ENCODE measurements around the gene NEGR1.

DNA sequence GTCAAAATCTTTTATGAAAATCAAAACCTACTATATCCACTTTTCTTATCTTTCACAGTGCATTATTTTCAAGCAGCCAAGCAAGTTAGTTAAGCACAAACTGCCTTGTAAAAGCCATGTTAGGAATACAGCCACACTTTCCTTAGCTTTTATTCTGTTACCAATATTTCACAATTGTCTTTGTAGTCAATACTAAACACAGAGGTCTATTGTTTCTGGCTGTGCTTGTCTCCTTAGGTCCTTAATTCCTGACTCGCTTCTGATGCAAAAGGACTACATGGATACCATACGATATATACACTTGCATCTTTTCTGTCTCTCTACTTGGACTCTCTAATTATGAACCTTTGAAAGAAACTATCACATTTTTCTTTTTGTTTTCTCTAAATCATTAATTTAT lies 331.8 kb downstream of the NEGR1 start:
- TF ChIP-seq, protein P1, sequence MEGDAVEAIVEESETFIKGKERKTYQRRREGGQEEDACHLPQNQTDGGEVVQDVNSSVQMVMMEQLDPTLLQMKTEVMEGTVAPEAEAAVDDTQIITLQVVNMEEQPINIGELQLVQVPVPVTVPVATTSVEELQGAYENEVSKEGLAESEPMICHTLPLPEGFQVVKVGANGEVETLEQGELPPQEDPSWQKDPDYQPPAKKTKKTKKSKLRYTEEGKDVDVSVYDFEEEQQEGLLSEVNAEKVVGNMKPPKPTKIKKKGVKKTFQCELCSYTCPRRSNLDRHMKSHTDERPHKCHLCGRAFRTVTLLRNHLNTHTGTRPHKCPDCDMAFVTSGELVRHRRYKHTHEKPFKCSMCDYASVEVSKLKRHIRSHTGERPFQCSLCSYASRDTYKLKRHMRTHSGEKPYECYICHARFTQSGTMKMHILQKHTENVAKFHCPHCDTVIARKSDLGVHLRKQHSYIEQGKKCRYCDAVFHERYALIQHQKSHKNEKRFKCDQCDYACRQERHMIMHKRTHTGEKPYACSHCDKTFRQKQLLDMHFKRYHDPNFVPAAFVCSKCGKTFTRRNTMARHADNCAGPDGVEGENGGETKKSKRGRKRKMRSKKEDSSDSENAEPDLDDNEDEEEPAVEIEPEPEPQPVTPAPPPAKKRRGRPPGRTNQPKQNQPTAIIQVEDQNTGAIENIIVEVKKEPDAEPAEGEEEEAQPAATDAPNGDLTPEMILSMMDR (IDR thresholded peaks at IDR 0.05): no peak
- no peak for TF ChIP-seq POLR2A (IDR thresholded peaks at IDR 0.05)

All from testis (tissue), 2 donors.